ENCODE measurements around the gene FAM149B1. TPM values are rescaled to one million over a fixed set of nuclear protein-coding genes. Genes with fewer than 3 reads are reported as not detected.

FAM149B1 gene
- total RNA-seq, 4 donors from 2014 or later = 2.2 to 6.9 (median 5.6) TPM

- DNase-seq (no peak), ATAC-seq (no peak)
- Histone ChIP-seq H3K4me3 (no peak overlapping the region), H3K9me3 (no peaks in the 10 kb centered on the region), H3K4me1 (peaks cover 19 to 21% of the 10 kb centered on the region in 2 donors), H3K27me3 (no peaks in the 10 kb centered on the region), H3K36me3 (peaks cover 0 to 69% of the 10 kb centered on the region in 2 donors), H3K27ac (no peak overlapping the region)
- in situ Hi-C loops (cut with MboI; ENCODE audit: low sequenced_read_pairs in 4 of 4) = no loop called here
- intact Hi-C loops (cut with DNase I; ENCODE audit: low total_unique reads) = no loop called here
- no peak for TF ChIP-seq POLR2A (IDR thresholded peaks at IDR 0.05)
- TF ChIP-seq CTCF (IDR thresholded peaks at IDR 0.05 in 4 of 5, conservative IDR thresholded peaks at IDR 0.05 in 1 of 5) = no peak
These were observed 77.1 kb downstream of the FAM149B1 start for GRCh38 chr10:73244866-73245477.

GRCh38 chr10:73246322-73246645 is 78.4 kb downstream of the FAM149B1 start:
- in situ Hi-C loops (cut with MboI; ENCODE audit: low sequenced_read_pairs in 4 of 4) = no loop called here
- H3K4me3 ChIP-seq = peak overlapping the region; percentile 81 to 96 (median 86)
- H3K9me3 ChIP-seq = no peaks in the 10 kb centered on the region
- peaks cover 0 to 64% of the 10 kb centered on the region in 2 donors for H3K36me3 ChIP-seq
- peaks cover 25 to 30% of the 10 kb centered on the region in 2 donors for H3K4me1 ChIP-seq
- peak overlapping the region; percentile 83 to 91 (median 87) for H3K27ac ChIP-seq
- TF ChIP-seq POLR2A (IDR thresholded peaks at IDR 0.05) = no peak
- TF ChIP-seq CTCF (IDR thresholded peaks at IDR 0.05 in 4 of 5, conservative IDR thresholded peaks at IDR 0.05 in 1 of 5) = no peak
- intact Hi-C loops (cut with DNase I; ENCODE audit: low total_unique reads) = no loop called here
- ATAC-seq = no peak
- no peaks in the 10 kb centered on the region for H3K27me3 ChIP-seq
- DNase-seq = no peak

- H3K36me3 ChIP-seq = peaks cover 0 to 59% of the 10 kb centered on the region in 2 donors
These were observed 79.0 kb downstream of the FAM149B1 start, which contains the start of gene DNAJC9 for GRCh38 chr10:73246646-73247508. Gene DNAJC9, minus strand, starts transcription at chr10:73247255. Its CDS starts 66 bp downstream, at chr10:73247189.

More at GRCh38 chr10:73246646-73247508, 79.0 kb downstream of the FAM149B1 start, which contains the start of gene DNAJC9:
- Histone ChIP-seq H3K27me3 (no peaks in the 10 kb centered on the region), H3K4me1 (peaks cover 31 to 36% of the 10 kb centered on the region in 2 donors), H3K4me3 (peak within 1 kb of the TSS; percentile 81 to 96 (median 86)), H3K9me3 (no peaks in the 10 kb centered on the region), H3K27ac (peak within 1 kb of the TSS; percentile 83 to 91 (median 87))
- TF ChIP-seq CTCF (IDR thresholded peaks at IDR 0.05 in 4 of 5, conservative IDR thresholded peaks at IDR 0.05 in 1 of 5) = peak in 2 of 5 experiments; percentile 17 to 45
- TF ChIP-seq POLR2A (IDR thresholded peaks at IDR 0.05) = peak; percentile 86 to 95
- peak; percentile 91 to 93 for ATAC-seq
- peak; percentile 88 to 96 for DNase-seq
- intact Hi-C loops (cut with DNase I; ENCODE audit: low total_unique reads) (no loop called here), in situ Hi-C loops (cut with MboI; ENCODE audit: low sequenced_read_pairs in 4 of 4) (no loop called here)

All from gastrocnemius medialis (tissue), 4 donors.